GM19035 (cell line): ENCODE data around the gene ALS2CL.
"Not testable (repeated sequence)": the region's sequence is repeated elsewhere in the genome, so short reads cannot be mapped to it uniquely, and the experiment has no call there.

Experiments used
- ATAC-seq: cut with Tn5 transposase; IDR thresholded peaks from one replicate; pipeline ENCODE4 v1.9.1; 2021; ENCODE audit not compliant: unreplicated experiment

ALS2CL gene

DNA sequence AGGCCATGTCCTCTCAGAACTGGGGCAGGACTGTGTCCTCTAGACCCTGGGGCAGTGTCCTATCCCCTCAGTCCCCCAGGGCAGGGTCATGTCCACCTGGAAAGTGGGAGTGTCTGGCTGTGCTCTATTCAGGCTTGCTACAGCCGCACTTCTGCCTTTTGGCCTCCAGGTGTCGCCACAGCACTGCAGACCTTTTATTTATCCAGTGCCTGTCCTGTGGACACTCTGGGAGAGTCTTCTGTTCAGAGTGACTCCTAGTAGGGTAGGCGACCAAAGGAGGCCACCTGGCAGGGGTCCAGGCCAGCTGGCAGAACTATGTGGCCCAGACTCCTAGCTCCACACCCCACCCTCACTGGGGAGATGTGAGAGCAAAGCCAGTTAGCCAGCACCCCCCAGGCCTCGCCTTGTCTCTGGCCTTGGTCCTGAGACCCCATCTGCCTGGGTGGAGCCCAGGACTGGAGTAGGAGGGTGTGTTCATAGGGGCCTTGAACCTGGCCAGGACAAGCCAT is 11.6 kb upstream of the ALS2CL start:
- no peak for ATAC-seq

DNA sequence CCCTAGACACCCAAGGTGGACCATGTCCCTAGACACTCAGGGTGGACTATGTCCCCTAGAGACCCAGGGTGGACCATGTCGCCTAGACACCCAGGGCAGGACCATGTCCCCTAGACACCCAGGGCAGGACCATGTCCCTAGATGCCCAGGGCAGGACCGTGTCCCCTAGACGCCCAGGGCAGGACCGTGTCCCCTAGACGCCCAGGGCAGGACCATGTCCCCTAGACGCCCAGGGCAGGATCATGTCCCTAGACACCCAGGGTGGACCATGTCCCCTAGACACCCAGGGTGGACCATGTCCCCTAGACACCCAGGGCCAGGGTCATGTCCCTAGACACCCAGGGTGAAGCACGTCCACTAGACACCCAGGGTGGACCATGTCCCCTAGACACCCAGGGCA is 10.9 kb upstream of the ALS2CL start:
- not testable (repeated sequence) for ATAC-seq

DNA sequence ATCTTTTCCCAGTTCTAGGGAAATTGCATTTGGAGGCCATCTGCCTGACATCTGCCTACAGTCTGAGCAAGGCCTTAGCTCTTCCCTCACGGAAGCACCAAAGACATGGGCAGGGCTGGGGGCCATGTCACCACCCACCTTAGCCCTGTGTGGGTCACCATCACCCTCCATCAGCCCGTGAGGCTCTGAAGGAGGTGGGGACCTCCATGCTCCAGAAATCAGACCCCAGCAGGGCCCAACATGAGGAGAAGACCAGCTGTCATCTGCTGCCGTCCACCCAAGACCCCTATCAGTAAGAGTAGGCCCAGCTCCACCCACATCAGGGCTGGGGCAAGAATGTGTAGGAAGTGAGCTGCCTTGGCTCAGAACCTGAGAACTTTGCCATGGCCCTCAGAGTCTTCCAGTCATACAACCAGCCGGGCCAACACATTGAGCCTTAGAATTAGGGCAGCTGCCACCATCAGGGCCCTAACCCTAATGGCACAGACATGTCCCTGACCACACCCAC is 9.6 kb upstream of the ALS2CL start:
- no peak for ATAC-seq

DNA sequence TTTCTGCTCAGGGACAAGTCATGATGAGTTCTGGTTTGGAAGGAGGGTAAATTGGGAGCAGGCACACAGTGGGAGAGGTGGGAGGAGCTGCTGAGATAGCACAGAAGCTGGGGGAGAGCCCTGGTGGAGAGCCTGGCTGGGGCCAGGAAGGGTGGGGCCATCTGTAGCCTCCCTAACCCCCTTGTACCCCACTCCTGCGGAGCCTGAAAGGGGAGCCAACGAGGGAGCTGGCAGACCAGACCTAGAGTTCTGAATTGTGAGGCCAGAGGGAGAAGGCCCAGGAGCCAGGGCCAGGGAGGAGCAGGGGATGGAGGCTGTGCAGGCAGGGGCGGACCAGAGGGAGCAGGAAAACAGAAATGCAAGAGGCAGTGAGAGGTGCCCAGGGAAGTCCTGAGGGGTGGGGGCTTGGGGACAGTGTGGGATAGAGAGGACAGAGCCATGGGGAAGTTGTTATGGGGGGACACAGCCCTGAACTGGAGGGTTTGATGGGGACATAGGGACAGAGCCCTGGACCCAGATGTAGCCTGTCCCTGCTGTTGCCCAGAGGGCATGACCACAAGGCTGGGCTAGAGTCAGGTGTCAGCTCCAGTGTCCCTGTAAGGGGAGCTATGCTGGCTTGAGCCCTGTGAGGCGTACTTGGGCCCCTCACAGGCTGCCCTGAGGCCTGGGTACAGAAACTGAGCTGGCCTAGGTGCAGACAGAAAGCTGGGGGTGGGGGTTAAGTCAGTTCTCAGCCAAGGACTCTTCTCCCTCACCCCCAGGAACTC is 8.9 kb upstream of the ALS2CL start:
- no peak for ATAC-seq

DNA sequence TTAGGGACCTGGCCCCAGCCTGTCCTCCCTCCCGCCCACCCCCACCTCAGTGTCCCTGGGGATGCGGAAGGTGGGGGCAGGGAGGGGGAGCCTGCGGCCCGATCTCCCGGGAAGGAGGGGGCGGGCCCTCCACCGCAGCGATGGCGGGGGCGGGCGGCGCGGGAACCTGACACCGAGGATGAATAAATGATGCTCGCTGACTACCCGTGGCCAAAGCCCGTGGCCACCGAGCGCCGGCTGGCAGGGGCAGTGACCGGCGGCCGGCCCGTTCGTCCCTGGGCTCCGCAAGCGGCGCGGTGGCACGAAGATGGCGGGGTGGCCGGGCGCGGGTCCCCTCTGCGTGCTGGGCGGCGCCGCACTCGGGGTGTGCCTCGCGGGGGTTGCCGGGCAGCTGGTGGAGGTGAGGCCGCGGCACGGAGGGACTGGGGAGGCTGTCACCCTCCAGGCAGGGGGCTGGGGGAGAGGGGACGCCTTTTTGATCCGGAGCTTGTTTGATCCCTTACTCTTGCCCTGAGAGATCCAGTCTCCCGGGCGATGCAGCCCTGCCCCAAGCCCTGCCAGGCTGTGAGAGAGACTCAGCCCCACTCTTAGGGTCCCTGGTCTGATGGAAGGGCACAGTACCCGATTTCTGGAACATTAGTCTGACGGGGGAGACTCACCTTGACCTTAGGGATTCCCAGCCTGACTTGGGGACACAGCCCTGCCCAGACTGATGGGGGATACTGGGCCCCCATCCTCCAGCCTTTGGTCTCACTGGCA is 7.9 kb upstream of the ALS2CL start, which contains the start of gene TMIE:
TSS of gene TMIE (plus strand) at position 212 of the 759 bp plus-strand sequence. CDS start at position 308, 96 bp downstream.
- no peak for ATAC-seq

DNA sequence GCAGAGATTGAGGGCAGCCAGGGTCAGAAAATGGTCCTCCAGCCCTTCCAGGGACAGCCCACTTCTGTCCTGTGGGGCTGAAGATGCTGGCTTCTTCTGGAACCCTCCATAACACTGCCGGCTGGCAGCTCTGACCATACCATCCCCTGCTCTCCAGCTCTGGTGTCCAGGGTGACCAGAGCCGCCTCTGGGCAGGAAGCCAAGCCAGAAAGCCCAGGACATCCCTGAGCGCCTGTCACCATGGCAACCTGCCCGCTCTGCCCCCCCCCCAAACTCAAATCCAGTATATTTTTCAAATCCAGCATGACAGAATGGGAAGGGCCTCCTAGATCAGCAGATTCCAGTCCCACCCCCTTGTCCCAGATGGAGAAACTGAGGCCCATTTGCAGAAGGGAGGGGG is 7.3 kb upstream of the ALS2CL start:
- ATAC-seq: no peak

DNA sequence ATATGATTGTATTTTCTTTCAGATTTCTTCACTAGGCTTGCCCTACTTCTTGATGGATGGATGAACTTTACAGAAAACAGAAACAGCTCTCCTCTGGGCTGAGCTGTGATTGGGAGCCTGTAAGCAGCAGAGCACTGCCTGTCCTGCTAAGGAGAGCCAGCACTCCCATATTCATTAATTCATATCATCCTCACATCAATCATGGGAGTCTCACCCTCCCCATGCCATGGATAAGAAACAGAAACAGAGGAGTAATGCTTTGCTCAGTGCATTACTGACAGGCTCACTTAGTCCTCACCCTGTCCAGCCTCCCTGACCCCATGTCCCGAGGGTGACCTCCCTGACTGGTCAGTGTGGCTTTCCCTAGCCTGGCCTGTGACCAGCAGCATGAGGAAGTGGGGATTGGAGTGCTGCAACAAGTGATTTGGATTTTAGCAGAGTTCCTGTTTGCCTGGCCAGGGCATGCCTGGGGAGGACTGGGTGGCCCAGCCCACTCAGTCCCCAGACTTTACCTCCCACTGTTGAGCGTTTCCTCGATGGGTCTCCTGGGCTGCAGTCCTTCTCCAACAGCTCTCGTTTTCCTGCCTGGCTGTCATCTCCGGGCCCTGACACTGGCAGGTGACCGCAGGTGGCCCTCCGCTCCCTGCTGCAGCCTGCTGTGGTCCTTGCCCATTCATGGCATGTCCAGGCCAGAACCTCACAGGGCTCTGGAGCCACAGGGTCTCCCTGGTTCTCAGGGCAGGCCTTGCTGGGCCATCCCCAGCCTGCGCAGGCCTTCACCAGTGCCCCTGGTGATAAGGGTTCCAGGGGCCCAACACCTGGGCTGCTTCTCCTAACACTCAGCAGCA is 6.4 kb upstream of the ALS2CL start:
- ATAC-seq: no peak

DNA sequence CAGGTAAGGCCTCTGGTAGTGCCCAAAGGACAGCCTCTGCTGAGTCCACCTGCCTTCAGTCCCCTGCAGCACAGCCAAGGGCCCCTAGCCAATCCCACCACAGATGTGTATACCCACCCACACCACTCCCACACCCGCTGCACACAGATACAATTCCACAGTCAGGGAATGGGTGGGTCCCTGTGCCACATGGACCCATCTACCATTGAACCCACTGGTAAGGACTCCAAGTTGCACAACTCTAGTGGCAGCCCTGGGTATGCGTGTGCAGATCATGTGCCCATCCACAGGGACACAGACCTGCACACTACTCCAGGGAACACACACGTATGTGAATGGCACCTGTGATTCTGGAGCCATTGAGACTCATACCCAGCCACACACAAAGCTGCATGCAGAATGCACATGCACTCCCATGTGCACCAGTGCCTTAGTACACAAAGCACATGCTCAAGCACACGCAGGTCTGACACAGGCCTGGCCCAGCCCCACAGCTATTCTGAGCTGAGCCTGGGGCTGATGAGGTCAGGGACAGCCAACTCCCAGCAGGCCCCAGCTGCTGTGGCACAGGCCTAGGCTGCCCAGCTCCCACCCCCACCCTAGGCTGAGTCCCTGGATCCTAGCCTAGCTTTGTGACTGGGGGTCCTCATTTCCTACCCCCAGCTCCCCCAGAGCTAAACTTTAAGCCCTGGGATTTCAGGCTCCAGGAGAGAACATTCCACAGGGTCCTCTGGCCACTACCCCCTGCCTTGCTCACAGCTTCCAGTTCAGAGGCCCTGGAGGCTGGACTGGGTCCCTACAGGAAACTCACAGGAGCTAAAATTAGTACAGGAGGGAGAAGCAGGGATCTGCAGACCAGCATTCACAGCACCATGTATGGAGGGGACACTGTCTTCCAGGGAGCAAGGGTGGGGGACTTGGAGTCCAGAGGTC is 2.7 kb upstream of the ALS2CL start:
- ATAC-seq: no peak

DNA sequence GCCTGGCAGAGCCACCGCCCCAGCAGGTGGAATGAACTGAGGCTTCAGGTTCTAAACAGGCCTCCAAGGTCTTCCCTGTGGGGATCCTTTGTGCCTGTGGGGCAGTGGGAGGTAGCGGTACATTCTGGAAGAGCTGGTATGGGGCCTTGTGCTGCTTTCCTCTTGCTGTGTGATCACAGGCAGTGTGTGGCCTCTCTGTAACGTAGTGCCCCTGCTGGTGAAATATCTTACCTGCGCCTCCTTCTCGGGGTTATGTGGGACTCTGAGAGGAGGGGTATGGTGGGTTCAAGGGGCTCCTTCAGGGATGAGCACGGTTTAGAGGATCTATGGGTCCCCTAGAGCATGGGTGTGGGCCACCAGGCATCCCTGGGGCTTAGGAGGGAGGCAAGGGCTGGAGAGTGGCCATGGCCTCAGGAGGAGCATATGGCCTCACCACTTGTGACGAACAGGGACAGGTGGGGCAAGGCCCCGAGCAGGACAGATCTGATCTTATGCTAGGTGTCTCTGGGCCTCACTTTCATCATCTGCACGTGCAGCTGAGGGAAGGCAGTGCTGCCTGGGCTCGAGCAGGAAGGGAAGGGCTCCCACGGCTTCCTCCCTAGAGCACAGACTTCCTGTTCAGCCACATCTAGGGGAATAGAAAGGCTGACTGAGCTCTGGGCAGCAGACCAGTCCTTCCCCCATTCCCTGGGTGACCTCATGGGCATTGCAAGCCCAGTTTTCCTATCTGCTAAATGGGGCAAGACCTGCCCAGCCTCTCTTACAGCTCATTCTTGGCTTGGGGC is 1.9 kb upstream of the ALS2CL start:
- ATAC-seq: no peak

DNA sequence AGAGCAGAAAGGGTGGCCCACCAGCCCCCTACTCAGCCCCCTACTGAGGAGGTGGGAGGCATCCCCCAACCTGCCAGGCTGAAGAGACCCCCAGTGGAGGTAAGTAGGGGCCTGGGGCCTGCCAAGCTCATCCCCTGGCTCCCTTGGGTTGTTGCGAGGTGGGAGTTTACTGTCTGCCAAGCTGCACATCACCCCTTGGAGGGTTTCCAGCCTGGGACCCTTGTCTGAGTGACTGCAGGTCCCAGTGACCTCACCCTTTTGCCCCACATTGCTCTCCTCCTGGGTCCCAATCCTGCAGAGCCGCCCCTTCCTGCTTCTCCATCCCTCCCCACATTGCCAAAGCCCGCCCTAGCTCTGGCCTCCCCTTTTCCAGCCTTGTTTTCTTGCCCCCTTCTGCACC is 1.0 kb upstream of the ALS2CL start:
- ATAC-seq: no peak

DNA sequence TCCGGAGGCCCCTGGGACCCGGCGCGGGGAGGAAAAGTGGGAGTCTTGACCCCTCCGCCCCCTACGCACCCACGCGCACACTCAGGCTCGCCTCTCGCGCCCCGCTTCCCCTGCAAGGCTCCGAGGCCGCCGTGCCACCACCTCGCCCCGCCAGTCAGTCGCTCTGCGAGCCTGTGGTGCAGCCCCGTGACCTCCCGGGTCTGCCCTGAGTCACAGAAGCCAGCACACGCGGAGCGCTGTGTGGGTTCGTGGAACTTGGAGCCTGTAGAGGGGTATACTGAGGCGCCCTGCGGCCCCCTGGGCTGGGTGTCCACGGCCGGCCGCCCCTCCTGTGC is 380 bp upstream of the ALS2CL start:
- no peak for ATAC-seq

DNA sequence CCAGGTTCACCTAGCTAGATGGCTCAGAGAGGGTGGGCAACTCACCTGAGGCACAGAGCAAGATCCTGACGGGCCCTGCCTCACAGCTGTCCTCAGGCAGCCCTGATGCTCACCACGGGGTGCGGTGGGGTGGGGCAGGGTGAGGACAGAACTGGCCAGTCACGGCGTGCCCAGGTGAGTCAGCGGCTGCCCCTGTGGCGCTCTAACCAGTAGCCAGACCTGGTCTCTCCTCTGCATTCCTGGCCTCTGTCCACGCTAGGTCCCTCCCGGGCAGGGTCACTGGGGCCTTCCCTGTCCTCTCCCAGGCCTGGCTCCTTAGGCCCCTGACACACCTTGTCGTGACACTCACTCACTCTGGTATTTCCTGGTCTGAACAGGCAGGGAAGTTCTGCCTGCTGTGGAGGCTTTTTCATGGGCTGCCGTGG is 901 bp downstream of the ALS2CL start:
- no peak for ATAC-seq

DNA sequence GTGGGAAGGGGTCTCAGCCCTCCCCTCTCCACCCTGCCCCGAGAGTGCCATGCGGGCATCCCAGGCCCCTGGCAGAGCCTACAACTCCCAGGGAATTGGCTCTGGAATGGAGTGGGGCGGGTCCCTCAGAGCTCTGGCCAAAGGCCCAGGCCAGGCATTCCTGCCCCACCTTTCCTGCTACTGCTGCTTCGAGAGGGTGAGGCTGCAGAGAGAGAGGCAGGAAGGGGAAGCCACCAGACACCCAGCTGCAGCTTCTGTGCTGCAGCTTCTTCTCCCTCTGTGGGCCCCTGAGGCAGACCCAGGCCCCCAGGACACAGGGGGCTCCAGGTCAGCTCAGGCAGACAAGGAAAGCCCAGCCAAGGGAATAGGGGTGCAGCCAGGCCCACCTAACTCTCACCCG is 2.7 kb downstream of the ALS2CL start:
- no peak for ATAC-seq

DNA sequence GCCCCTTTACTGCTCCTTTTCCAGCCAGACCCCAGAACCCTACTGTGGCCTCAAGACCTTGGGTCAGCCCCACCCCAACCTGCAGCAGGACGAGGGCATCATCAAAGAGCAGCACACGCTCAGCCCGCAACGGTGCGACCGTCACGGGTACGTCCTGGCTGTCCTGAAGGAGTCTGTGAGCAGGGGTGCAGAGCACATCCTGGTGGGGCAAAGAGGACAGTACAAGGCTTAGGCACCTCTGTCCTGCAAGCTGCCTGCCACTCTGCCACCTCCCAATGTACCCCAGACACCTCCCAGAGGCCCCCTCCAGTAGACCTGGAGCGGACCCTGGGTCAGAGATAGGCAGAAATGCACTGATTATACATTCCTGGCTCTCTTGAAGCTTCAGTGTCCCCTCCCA is 8.0 kb downstream of the ALS2CL start:
- ATAC-seq: no peak

DNA sequence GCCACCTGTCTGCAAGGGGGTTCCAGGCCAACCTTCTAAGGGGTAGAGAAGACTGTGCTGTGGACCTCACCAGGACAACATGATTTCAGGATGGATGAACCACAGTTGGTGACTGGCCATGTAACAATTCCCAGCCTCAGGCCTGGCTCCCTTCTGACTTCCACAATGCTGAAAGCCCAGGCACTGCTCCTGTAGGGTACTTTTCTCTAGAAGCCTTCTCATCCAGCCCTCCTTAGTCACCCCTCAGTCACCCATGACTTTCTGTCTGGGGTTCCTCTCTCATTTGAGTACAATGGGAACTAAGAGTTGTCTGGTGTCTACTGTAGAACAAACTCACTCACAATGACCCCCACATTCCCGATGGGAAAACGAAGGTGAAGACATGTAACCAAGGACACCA is 8.6 kb downstream of the ALS2CL start:
- no peak for ATAC-seq

DNA sequence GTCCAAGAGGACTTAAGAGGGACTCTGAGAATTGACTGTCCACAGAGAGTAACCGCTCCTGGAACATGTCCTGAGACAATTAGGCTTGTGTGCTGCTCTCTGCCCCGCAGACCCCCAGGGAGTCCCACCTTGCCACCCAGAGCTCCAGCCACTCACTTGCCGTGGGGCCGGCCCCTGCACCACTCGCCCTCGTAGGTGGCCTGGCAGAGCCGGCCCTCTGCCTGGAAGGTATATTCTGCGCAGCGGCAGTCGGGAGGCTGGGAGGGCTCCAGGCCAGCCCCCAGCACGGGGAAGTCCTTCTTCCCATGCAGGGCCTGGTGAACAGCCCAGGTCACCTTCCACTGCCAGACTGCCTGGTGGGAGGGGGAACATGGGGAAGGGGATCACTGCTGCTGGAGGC is 10.5 kb downstream of the ALS2CL start:
- no peak for ATAC-seq

DNA sequence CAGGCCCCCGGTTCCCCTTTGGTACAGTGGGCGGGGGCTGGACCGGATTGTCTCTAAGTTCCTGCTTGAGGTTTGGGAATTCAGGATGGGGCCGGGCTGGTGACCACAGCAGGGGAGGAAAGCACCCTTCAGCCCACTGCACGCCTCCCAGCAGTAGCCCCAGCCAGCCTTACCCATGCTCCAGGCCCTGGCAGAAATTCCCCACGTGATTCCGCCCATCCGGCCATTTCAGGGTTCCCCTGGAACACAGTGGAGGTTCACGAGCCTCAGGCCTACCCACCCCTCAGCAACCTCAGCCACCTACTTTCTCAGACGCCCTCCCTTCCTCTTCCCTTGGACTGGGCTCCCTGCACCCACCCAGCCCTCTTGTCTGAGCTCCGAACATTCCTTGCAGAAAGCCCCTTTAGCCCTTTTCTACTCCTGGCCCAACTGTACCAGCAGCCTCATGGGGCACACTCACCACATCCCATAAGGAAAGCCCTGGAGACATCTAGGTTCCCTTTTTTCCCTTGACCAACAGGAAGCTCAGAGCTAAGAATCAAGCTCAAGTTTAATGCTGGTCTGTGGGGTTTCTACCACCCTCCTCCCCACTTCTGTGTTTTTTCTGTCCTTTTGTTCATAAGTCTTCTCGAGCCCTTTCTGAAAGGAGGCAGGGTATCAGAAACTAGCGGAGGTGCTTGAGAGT is 11.5 kb downstream of the ALS2CL start:
- ATAC-seq: no peak

DNA sequence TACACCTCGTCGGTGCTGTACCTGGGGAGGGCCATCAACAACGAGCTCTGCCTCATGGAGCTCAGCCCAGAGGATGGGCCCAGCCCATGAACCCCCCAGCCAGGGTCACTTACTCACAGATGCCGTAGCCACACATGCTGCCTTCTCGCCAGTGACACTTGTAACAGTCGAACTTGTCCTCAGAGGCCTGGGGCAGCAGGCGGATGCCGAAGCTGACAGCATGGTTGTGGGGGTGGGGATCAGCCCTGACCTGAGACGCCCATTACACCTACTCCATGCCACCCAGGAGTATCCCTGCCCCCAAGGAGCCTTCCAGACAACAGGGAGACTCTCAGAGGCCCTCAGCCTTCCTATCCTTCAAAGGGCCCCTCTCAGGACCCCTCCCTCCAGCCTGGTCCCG is 12.1 kb downstream of the ALS2CL start:
- ATAC-seq: no peak

DNA sequence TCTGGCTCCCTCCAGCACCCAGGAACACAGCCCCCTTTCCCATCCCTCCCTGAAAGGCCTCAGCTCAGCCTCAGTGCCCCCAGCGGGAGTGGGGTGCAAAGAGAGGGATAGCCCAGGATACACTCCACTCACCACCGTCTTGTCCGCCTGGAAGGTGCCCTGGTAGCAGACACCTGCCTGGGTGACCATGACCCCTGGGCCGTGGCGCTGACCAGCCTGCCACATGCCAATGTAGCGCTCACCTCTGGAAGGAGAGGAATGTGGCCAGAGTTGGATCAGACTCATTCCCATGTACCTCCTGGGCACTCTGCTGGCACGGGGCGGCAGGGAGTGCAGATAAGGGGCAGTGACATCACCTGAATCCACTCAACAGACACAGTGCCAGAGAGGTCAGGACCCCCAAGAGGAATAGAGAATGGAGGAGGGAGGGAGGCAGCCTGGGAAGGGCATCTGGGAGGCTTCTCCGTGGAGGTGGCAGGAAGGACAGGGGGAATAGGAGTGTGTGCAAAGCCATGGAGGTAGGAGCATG is 13.1 kb downstream of the ALS2CL start:
- ATAC-seq: no peak
